SIG-M5 (cell line): ENCODE results near the gene VPS13C.

Source experiments
- DNase-seq: peaks from one replicate; lab custom pipeline; 2025; lab: John Stamatoyannopoulos, UW

VPS13C gene

GRCh38 chr15:61856295-61856694 is 204.0 kb downstream of the VPS13C start:
- no peak for DNase-seq

- DNase-seq: no peak
Measured at GRCh38 chr15:61853195-61853594, 207.1 kb downstream of the VPS13C start.

- no peak for DNase-seq
Measured at GRCh38 chr15:61851955-61852354, 208.3 kb downstream of the VPS13C start.

GRCh38 chr15:61849447-61849846 is 210.8 kb downstream of the VPS13C start:
- DNase-seq: no peak

GRCh38 chr15:61841466-61841865 is 218.8 kb downstream of the VPS13C start:
- DNase-seq: no peak

- no peak for DNase-seq
Measured at GRCh38 chr15:61840090-61840489, 220.2 kb downstream of the VPS13C start.

- no peak for DNase-seq
Measured at GRCh38 chr15:61839546-61839945, 220.7 kb downstream of the VPS13C start.

- no peak for DNase-seq
Measured at GRCh38 chr15:61835496-61836106, 224.6 kb downstream of the VPS13C start.

- DNase-seq: no peak
Measured at GRCh38 chr15:61835029-61835428, 225.2 kb downstream of the VPS13C start.

- no peak for DNase-seq
Measured at GRCh38 chr15:61834076-61834697, 226.1 kb downstream of the VPS13C start.

GRCh38 chr15:61832223-61832622 is 228.0 kb downstream of the VPS13C start:
- DNase-seq: no peak

GRCh38 chr15:61831505-61831921 is 228.7 kb downstream of the VPS13C start:
- DNase-seq: no peak

GRCh38 chr15:61830536-61831330 is 229.5 kb downstream of the VPS13C start:
- no peak for DNase-seq

- DNase-seq: no peak
Measured at GRCh38 chr15:61829514-61829889, 230.7 kb downstream of the VPS13C start.

GRCh38 chr15:61828860-61829513 is 231.3 kb downstream of the VPS13C start:
- no peak for DNase-seq

GRCh38 chr15:61828008-61828407 is 232.2 kb downstream of the VPS13C start:
- DNase-seq: no peak

- no peak for DNase-seq
Measured at GRCh38 chr15:61827131-61827530, 233.1 kb downstream of the VPS13C start.

- DNase-seq: no peak
Measured at GRCh38 chr15:61824291-61824690, 236.0 kb downstream of the VPS13C start.

- DNase-seq: no peak
Measured at GRCh38 chr15:61822511-61822910, 237.7 kb downstream of the VPS13C start.

- no peak for DNase-seq
Measured at GRCh38 chr15:61820951-61821350, 239.3 kb downstream of the VPS13C start.

- DNase-seq: no peak
Measured at GRCh38 chr15:61820212-61820611, 240.0 kb downstream of the VPS13C start.

GRCh38 chr15:61819386-61819785 is 240.9 kb downstream of the VPS13C start:
- DNase-seq: no peak

- no peak for DNase-seq
Measured at GRCh38 chr15:61818801-61819200, 241.4 kb downstream of the VPS13C start.
